ENCODE results near the gene PLEKHN1.
"Not testable (repeated sequence)": the region's sequence is repeated elsewhere in the genome, so short reads cannot be mapped to it uniquely, and the experiment has no call there.

Gene PLEKHN1

DNA sequence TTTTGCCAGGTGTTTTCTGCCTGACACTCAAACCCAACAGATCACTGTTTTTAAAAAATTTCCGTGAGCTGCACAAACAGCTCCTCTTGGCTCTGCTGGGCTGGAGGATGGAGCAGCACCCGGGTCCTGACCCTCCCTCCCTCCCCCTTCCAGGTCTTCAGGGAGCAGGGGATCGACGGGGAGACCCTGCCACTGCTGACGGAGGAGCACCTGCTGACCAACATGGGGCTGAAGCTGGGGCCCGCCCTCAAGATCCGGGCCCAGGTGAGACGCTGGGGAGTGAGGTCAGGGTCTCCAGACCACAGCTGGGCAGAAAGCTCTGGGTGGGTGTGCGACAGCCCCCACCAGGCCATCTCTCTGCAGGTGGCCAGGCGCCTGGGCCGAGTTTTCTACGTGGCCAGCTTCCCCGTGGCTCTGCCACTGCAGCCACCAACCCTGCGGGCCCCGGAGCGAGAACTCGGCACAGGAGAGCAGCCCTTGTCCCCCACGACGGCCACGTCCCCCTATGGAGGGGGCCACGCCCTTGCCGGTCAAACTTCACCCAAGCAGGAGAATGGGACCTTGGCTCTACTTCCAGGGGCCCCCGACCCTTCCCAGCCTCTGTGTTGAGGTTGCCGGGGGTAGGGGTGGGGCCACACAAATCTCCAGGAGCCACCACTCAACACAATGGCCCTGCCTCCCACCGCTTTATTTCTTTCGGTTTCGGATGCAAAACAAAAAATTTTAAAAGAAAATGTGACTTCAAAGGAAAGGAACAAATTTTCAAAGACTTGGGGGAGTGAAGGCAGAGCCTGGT lies 22.5 kb upstream of the PLEKHN1 start:
- DNase-seq: no peak

DNA sequence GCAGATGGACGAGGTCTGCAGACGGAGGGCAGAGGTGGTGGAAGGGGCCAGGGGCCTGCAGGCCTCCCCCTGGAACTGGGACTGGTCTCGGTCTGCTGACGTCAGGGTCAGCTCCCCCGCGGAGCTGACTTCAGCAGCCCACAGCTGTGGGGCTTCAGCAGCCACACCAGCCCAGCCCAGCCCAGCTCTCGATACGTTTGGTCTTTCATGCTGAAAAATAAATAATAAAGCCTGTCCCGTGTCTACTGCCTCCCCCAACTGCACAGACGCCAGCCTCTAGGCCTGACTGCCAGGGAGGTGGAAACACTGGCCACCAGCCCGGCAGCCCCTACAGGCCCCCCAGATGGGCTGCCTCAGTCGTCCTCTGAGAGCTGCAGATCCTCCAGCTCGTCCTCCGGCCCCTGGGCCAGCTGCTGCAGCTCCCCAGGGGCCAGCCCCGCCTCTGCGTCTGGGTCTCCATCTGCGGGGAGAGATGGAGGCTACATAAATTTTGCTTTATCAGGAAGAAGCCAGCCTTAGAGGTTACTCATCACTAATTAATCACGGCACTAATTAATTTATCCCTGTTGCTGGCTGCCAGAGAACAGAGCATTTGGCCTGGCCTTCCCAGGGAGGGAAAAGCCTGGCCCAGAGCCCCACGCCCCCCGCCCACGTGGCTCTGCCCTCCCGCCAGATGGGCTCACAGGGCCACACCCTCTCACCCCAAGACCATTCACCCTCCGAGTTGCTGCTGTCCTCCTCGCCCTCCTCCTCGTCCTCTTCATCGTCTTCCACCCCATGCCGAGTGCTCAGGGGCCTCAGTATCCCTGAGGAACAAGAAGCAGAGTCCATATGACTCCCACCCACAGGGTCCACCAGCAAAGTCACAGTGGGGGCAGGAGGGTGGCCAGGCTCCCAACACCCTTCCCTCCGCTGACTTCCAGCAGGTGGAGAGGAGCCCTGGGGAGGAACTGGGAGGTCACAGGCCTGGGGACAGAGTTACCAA lies 21.6 kb upstream of the PLEKHN1 start:
- DNase-seq: no peak

DNA sequence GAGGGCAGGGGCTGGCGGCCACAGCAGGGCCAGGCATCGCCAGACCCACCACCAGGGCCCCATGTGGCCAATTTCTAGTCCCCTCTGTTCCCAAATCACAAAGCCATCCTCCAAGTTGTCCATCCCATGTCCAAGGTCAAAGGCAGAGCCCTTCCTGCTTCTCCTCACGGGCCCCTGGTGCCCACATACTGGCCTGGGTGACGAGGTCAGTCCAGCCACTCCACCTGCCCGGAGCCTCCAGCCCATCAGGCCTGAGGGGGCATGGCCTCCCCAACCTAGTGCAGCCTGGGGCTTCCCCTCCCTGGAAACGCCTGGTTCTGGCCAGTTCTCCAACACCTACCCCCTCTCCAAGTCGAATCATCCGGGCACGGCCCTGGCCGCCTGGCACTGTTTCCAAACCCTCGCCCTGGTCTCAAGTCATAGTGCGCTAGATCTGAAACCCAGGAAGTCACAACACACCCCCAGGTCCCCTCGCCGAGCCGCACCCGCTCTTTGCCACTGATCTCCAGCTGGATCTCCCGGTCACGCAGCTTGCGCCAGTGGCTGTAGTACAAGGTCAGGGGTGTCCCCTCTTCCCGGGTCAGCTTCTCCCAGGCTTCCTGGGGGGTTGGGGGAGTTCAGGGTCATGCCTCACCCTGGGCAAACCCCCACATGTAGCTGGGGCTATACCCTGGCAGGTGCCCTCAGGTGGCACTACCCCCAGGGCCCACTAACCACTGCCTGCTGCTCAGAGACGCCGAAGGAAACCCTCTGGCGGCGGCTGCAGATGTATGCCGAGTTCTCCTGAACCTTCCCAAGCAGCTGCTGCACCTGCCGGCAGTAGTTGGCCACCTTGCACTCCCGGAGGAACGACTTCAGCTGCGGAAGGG lies 20.4 kb upstream of the PLEKHN1 start:
- no peak for DNase-seq

DNA sequence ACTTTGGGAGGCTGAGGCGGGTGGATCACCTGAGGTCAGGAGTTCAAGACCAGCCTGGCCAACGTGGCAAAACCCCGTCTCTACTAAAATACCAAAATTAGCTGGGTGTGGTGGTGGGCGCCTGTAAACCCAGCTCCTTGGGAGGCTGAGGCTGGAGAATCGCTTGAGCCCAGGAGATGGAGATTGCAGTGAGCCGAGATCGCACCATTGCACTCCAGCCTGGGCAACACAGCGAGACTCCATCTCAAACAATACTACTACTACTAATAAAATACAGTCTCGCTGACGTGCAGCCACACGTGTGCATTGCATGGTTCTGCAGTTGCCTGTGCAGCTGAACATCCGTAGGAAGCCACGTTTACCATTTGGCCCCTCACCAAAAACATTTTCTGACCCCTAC lies 19.5 kb upstream of the PLEKHN1 start:
- not testable (repeated sequence) for DNase-seq

DNA sequence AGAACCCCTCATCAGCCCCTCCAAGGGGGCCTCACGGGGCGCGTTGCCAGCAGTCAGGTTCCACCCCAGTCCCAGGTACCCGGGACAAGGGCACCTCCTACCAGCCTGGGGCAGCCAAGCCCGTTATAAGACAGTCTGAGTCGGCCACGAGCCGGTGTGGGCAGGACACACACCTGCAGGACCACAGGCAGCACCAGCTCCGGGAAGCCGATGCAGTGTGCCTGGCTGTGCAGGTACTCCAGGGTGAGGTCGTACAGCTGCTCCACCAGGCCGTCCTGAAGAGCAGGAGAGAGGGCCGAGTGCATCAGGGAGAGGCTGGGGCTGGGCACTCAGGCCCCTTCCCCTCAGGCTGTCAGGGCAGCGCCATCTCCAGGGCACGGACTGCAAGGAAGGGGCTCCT lies 18.3 kb upstream of the PLEKHN1 start:
- no peak for DNase-seq

DNA sequence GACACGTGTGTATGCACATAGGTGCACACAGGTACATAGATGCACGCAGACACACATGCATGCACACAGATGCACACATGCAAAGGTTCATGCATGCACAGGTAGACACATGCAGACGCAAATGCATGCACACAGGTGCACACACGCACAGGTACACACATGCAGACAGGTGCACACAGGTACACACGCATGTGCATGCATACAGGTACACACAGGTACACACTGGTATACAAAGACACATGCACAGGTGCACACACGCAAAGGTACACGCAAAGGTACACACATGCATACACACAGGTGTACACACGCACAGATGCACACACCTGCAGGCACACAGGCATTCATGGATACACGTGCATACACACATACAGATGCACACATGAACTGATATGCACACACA lies 16.0 kb upstream of the PLEKHN1 start:
- DNase-seq: no peak

DNA sequence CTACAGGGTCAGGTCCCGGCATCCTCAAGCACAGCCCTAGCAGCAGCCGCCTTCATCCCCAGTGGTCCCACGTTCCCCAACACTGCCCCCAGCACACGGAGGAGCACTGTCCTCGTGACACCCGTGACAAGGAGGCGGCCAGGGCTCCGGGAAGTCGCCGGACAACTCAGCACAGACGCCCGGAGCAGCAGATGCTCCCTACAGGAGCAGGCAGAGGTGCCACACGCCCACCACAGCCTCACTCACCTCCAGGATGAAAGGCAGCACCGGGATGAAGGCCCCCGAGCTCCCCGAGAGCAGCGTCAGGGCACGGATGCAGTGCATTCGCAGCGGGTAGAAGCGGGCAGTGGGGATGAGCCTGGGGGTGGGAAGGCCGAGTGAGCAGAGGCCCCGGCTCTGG lies 15.4 kb upstream of the PLEKHN1 start:
- DNase-seq: no peak

DNA sequence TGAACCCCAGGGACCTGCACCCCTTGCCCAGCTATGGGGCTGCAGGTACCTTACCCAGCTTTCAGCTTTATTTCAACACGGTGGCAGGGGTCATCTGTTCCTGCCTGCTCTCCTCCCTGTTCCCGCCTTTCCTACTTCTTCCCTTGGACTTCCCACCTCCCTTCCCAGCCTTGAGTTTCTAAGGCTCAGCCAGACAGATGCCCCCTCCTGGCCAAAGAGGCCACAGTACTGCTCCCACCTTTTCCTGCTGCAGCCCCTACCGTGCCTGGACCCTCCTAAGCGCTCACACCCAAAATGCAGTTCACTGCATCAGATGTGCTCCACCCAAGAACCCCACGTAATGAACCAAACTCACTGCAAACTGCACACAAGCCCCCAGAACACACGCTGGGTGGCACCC lies 14.9 kb upstream of the PLEKHN1 start:
- DNase-seq: no peak

DNA sequence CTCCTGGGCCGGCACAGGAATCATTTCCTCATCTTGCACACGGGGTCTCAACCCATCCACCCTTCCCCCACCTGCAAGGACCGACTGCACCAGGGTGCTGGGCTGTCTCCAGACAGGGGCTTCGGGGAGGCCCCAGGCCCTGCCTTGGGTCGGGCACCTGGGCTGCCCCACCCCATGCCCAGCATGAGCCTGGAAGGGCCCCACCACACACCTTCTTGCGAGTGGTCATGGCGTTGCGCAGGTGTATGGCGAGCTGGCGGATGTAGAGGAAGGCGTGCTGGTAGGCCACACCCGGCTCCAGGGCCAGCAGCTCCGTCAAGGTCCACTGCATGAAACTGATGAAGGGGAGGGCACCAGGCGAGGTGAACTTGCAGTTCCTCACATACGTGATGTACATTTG lies 14.1 kb upstream of the PLEKHN1 start:
- no peak for DNase-seq

DNA sequence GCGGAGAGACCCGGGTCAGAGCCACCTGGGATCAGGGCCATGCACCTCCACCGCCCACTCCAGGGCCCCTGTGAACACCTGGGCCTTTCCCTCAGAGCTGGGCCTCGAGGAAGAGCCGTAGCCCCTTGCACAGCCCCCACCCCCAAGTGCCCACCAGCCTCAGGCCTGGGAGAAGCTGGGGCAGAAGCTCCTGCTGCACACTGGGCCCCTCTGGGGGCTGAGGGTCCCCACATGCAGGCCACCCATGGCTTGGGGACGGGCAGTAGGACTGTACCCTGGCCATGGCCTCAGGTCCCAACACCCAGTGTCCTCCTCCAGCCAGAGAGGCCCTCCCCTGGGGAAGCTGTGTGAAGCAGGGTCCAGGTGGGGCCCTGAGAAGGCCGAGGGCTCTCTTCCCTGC lies 13.7 kb upstream of the PLEKHN1 start:
- DNase-seq: no peak

DNA sequence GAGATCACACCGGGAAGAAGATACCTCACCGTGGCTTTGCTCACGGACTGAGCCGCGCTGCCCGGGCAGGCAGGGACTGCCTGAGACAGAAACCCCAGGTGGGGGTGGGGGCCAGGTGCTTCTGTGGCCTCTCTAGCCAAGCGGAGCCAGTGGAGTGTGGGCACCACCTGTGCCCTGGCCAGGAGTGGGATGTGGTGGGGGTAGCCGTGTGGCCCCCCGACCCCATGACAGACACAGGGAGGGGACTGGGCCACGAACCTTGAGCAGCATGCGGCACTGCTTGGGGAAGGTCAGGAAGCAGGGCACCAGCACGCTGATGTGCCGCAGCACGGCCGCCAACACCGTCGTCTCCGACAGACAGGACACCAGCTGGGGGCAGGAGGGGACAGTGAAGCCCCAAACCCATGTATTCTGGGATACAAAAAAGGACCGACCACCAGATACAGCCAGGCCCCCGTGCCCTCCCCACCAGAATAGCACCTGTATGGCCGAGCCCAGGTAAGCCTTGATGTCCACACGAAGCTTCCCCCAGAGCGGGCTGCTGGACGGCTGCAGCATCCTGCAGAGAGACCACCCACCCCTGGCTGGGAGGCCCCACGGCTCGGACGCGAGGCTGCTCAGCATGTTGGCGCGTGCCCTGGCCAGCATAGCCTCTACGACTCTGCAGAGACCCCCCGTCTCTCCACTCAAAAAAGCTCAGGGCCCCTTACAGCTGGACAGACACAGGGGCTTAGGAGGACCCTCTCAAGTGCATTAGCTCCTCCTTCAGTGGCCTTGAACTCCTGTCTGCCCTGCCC lies 12.6 kb upstream of the PLEKHN1 start:
- DNase-seq: no peak

DNA sequence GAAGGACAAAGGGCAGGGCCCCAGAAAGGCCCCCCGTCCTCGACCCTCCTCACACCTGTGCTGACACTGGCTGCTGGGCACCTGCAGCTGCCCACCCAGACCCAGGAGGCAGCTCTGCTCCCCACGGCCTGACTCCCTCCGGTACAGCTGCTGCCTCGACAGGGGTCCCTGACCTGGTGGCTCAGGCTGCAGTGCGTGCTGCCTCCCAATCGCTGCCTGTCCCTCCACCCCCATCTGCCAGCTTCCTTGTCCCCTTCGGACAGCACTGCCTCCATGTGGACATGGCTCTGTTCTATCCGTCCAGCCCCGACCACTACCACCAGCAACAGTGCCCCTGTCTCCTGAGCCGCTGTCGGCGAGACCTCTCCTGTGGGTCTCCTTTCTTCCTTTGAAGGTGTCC lies 11.4 kb upstream of the PLEKHN1 start:
- DNase-seq: no peak

DNA sequence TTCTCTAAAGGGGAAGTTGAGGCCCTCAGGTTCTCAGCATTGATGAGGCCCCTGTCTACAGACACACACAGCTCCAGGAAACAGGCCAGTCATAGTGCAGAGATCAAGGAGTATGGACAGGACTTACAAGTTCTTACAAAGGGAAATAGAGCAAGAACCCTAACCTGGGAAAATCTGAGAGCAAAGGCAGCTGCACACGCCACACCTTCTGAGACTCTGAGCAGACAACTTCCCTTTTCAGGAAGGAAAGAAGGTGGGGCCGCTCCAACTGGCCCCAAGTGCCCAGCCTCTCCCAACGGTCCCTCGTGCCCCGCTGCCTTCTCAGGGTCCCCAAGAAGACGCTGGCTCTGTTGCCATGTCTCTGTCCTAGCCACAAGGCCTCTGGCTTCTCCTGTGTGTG lies 10.8 kb upstream of the PLEKHN1 start:
- DNase-seq: no peak

DNA sequence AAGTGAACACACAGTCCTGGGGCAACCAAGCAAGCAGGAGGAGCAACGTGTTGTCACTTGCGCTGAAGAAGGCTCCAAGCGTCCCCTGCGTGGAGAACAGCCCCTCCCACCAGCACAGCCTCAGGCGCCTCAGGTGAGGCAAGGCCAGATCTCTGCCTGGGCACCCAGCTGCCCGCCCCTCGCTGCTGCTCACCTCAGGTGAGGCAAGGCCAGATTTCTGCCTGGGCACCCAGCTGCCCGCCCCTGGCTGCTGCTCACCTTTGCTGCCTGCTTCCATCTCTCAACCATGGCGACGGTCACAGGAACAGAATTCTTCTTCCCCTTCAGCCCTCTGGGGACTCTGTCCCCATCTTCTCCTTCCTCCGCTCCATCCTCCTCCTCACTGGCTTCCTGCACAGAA lies 9.6 kb upstream of the PLEKHN1 start:
- no peak for DNase-seq

DNA sequence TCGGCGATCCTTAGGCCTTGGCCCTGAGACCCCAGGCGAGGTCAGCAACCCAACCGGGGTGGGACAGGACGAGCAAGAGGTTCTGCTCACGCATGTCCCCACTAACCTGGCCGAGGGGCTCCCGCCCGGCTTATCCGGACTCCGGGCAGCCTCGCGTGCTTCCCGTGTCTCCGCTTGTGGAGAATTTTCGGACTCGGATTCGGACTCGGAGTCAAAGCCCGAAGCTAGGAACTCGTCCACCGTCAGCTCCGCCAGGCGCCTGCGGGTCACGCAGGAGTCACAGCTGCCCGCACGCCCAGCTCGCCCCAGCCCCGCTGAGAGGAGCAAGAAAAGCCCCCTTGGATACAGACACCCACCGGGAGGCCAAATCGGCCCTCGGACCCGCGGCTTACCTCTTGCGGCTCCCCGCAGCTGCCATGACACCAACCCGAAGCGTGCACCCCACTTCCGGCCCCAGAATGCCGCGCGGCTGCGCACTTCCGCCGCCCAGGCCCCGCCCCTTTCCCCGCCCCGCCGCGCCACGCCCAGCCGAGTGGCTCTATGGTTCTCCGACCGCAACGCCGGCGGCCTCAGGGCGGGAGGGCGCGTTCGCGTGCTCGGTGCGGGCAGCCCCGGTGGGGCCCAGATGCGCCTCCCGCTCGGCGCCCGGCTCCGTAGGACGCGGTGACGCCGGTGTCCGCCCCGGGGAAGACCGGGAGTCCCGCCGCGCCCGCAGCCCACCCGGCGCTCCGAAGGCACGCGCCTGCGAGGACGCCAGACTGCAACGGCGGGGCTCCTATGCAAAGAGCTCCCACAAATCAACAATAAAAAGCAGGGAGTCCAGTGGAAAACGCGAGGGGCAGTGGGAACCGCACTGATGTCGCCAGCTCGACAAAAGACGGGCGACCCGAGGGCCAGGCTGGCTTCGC lies 7.2 kb upstream of the PLEKHN1 start, which contains the start of gene NOC2L:
NOC2L (minus strand) TSS at position 434 of the 908 bp plus-strand sequence; CDS start at position 418, 16 bp downstream.
- peak; percentile 100 for DNase-seq

DNA sequence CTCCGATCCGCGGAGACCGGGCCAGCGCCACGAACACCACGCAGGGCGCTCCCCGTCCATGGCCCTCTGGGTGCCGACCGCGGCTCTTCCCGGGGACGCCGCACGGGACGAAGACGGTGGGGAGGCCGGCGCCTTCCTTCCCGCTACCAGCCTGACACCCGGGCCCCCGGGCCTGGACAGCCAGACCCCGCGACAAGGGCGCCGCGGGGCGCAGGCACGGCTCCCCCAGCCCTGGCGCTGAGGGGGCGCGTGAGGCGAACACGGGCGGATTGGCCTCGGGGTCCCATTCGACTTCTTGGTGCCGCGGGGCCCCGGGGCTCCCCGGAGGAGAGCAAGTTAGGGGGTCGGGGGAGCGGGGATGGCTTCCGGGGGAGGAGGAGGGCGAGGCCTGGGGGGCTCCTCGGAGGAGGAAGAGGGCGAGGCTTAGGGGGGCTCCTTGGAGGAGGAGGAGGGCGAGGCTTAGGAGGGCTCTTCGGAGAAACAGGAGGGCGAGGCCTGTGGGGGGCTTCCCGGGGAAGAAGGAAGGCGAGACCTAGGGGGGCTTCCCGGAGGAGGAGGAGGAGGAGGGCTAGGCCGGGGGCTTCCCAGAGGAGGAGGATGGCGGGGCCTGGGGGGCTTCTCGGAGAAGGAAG lies 6.4 kb upstream of the PLEKHN1 start:
- DNase-seq: no peak

DNA sequence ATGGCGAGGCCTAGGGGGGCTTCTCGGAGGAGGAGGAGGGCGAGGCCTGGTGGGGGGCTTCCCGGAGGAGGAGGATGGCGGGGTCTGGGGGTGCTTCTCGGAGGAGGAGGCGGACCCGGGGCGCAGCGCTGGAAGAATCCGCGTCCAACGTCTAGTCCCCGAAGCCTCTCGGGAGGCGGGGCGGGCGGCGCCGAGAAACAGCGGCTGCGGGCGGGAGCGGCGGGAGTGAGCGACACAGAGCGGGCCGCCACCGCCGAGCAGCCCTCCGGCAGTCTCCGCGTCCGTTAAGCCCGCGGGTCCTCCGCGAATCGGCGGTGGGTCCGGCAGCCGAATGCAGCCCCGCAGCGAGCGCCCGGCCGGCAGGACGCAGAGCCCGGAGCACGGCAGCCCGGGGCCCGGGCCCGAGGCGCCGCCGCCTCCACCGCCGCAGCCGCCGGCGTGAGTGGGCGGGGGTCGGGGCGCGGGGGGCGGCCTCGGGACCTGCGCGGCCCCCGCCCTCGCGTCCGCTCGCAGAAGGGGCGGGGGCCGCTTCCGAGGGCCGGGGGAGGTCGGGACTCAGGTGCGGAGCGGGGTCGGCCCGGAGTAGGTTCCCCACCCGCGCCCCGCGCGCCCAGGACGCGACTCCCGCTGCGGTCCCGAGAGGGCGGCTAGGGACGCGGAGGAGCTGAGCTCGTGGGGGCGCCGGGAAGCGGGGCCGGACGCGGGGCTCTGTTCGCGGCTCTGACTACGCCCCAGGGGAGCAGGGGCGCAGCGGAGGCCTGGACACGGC lies 5.7 kb upstream of the PLEKHN1 start, which contains the start of gene KLHL17:
KLHL17 (plus strand) TSS at position 222 of the 769 bp plus-strand sequence; CDS start at position 332, 110 bp downstream.
- peak; percentile 89 to 90 for DNase-seq

DNA sequence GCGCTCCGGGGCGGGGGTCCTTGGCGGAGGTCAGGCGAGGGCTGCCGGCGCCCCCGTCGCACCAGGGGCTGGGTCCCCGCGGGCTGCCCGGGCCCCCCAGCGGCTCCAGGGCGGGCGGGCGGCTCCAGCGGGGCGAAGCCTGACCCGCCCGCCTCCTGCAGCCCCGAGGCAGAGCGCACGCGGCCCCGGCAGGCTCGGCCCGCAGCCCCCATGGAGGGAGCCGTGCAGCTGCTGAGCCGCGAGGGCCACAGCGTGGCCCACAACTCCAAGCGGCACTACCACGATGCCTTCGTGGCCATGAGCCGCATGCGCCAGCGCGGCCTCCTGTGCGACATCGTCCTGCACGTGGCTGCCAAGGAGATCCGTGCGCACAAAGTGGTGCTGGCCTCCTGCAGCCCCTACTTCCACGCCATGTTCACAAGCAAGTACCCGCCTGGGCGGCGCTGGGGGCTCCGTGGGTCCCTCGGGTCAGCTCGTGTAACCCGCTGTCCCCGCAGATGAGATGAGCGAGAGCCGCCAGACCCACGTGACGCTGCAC lies 5.1 kb upstream of the PLEKHN1 start:
- peak in 1 of 2 experiments; percentile 41 for DNase-seq
